ENCODE results near the gene L3MBTL4.

L3MBTL4 gene

GRCh38 chr18:6363216-6363615 is 51.5 kb downstream of the L3MBTL4 start:
- DNase-seq = no peak

GRCh38 chr18:6362559-6363129 is 52.1 kb downstream of the L3MBTL4 start:
- no peak for DNase-seq

- no peak for DNase-seq
Measured at GRCh38 chr18:6357668-6358067, 57.0 kb downstream of the L3MBTL4 start.

GRCh38 chr18:6355789-6356589 is 58.7 kb downstream of the L3MBTL4 start:
- DNase-seq = peak; percentile 10

GRCh38 chr18:6352275-6352674 is 62.4 kb downstream of the L3MBTL4 start:
- no peak for DNase-seq

GRCh38 chr18:6342990-6343389 is 71.7 kb downstream of the L3MBTL4 start:
- no peak for DNase-seq

- DNase-seq = no peak
Measured at GRCh38 chr18:6341709-6342108, 73.0 kb downstream of the L3MBTL4 start.

- DNase-seq = no peak
Measured at GRCh38 chr18:6341303-6341702, 73.4 kb downstream of the L3MBTL4 start.

GRCh38 chr18:6340121-6340520 is 74.6 kb downstream of the L3MBTL4 start:
- no peak for DNase-seq

GRCh38 chr18:6336239-6336638 is 78.5 kb downstream of the L3MBTL4 start:
- DNase-seq = no peak

- DNase-seq = no peak
Measured at GRCh38 chr18:6333981-6334380, 80.7 kb downstream of the L3MBTL4 start.

- DNase-seq = no peak
Measured at GRCh38 chr18:6331872-6332271, 82.8 kb downstream of the L3MBTL4 start.

GRCh38 chr18:6330786-6331185 is 83.9 kb downstream of the L3MBTL4 start:
- DNase-seq = no peak

GRCh38 chr18:6328621-6329010 is 86.1 kb downstream of the L3MBTL4 start:
- no peak for DNase-seq

- no peak for DNase-seq
Measured at GRCh38 chr18:6327895-6328620, 86.7 kb downstream of the L3MBTL4 start.

GRCh38 chr18:6327485-6327884 is 87.2 kb downstream of the L3MBTL4 start:
- no peak for DNase-seq

- DNase-seq = no peak
Measured at GRCh38 chr18:6326566-6326965, 88.1 kb downstream of the L3MBTL4 start.

GRCh38 chr18:6323319-6323889 is 91.3 kb downstream of the L3MBTL4 start:
- DNase-seq = no peak

GRCh38 chr18:6315517-6316331 is 99.0 kb downstream of the L3MBTL4 start:
- DNase-seq = peak; percentile 69

GRCh38 chr18:6313415-6313814 is 101.3 kb downstream of the L3MBTL4 start:
- DNase-seq = peak; percentile 72

GRCh38 chr18:6311456-6312215 is 103.1 kb downstream of the L3MBTL4 start:
- peak; percentile 62 for DNase-seq

GRCh38 chr18:6310714-6311113 is 104.0 kb downstream of the L3MBTL4 start:
- no peak for DNase-seq

Measured in suppressor macrophage treated with lipopolysaccharide for 4 hours (primary cell).